Measurements from ENCODE around the gene NUAK2.

GRCh38 chr1:205312866-205313562 is 8.5 kb downstream of the NUAK2 start:
- no peak for TF ChIP-seq CTCF (IDR thresholded peaks at IDR 0.05; ENCODE audit: control extremely low read depth in 1 of 3, insufficient read depth in 1 of 3, low read depth in 1 of 3, low read length in 3 of 3)
- TF ChIP-seq POLR2A (IDR thresholded peaks at IDR 0.05; ENCODE audit: control extremely low read depth in 1 of 2, low read depth in 2 of 2, low read length in 2 of 2), result no peak
- TF ChIP-seq HDAC2 (IDR thresholded peaks at IDR 0.05; ENCODE audit: borderline replicate concordance in 1 of 2, low read depth in 2 of 2, low read length in 2 of 2), result no peak
- no peak for TF ChIP-seq CTBP2 (IDR thresholded peaks at IDR 0.05; ENCODE audit: borderline replicate concordance, insufficient read depth, insufficient read length, low read length)
- no peak for TF ChIP-seq TAF1 (IDR thresholded peaks at IDR 0.05; ENCODE audit: low read depth, low read length)
- no peak for TF ChIP-seq JUND (IDR thresholded peaks at IDR 0.05; ENCODE audit: low read length)
- no peak for TF ChIP-seq EP300 (IDR thresholded peaks at IDR 0.05; ENCODE audit: borderline replicate concordance in 1 of 2, low read depth in 2 of 2, low read length in 2 of 2)
